Endodermal cell (in vitro differentiated cells): ENCODE measurements around the gene ST8SIA2. TPM values are rescaled to one million over a fixed set of nuclear protein-coding genes. Genes with fewer than 3 reads are reported as not detected.

Experiments
- DNase-seq: peaks from one replicate; pipeline ENCODE4 v3.0.0-alpha.2; 2017
- H3K27ac ChIP-seq: 2 replicates; pipeline ENCODE4 v1.5.1; 2013; ENCODE audit warnings: mild to moderate bottlenecking, low read depth, low read length, moderate library complexity
- H3K27me3 ChIP-seq: 2 replicates; pipeline ENCODE4 v1.6.1; 2013; ENCODE audit warnings: mild to moderate bottlenecking, low read length, moderate library complexity; ENCODE audit not compliant: insufficient read depth, control insufficient read depth, poor library complexity, severe bottlenecking
- H3K36me3 ChIP-seq: 2 replicates; pipeline ENCODE4 v1.7.0; 2013; ENCODE audit warnings: mild to moderate bottlenecking, low read length, moderate library complexity; ENCODE audit not compliant: control insufficient read depth, insufficient read depth
- H3K4me1 ChIP-seq: one replicate; pipeline ENCODE4 v1.7.0; 2013; ENCODE audit warnings: low read length; ENCODE audit not compliant: control insufficient read depth, insufficient read depth
- H3K4me3 ChIP-seq: 2 replicates; pipeline ENCODE4 v1.5.1; 2013; ENCODE audit warnings: mild to moderate bottlenecking, low read length, moderate library complexity
- H3K9ac ChIP-seq: 2 replicates; pipeline ENCODE4 v1.6.1; 2013; ENCODE audit warnings: mild to moderate bottlenecking, low read length, moderate library complexity; ENCODE audit not compliant: poor library complexity, severe bottlenecking; ENCODE audit errors: extremely low read depth
- H3K9me3 ChIP-seq: 2 replicates; pipeline ENCODE4 v1.6.1; 2013; ENCODE audit warnings: mild to moderate bottlenecking, low read length, moderate library complexity; ENCODE audit not compliant: control insufficient read depth
- H3K27ac Mint-ChIP-seq: 2 replicates; pipeline ENCODE4 v1.8.0; 2020; ENCODE audit warnings: mixed read lengths
- H3K27me3 Mint-ChIP-seq: 2 replicates; pipeline ENCODE4 v1.8.0; 2021; ENCODE audit warnings: mild to moderate bottlenecking, mixed read lengths; ENCODE audit not compliant: insufficient read depth
- H3K36me3 Mint-ChIP-seq: 2 replicates; pipeline ENCODE4 v1.8.0; 2020; ENCODE audit warnings: low read depth, mixed read lengths
- H3K4me1 Mint-ChIP-seq: 2 replicates; pipeline ENCODE4 v1.8.0; 2020; ENCODE audit warnings: mixed read lengths
- H3K4me3 Mint-ChIP-seq: 2 replicates; pipeline ENCODE4 v1.8.0; 2020; ENCODE audit warnings: mild to moderate bottlenecking, moderate library complexity, mixed read lengths
- H3K9me3 Mint-ChIP-seq: 2 replicates; pipeline ENCODE4 v1.8.0; 2020; ENCODE audit warnings: mild to moderate bottlenecking, mixed read lengths
- CTCF ChIP-seq: fragments of 200-600 bp; sonication (generic); conservative IDR thresholded peaks from 2 replicates; pipeline ENCODE4 v1.5.0; 2021; ENCODE audit warnings: antibody characterized with exemption, mild to moderate bottlenecking
- WGBS, 2 experiments: methylation state at CpG; one replicate each; pipeline versions ENCODE4 v1.1.5 to v1.1.7; 2013; ENCODE audit warnings: missing lambda C conversion rate in 2 of 2, mixed read lengths in 1 of 2; ENCODE audit not compliant: insufficient coverage in 1 of 2, insufficient read length in 1 of 2; 5-methylcytosine and 5-hydroxymethylcytosine counted together
- total RNA-seq, 2 donors: library from RNA; stranded (reverse); fragmentation: NEBNext Ultra II Directional in 1 of 2; extraction: Animal tissue kit (Norgen Biotek cat#: 25700) in 1 of 2; gene quantifications; 2 replicates in 1 of 2; 3 replicates in 1 of 2; pipeline ENCODE4 v1.2.1, GENCODE V29; 2021

Gene ST8SIA2
- total RNA-seq, 2 donors from 2014 or later = 8.1 to 8.9 TPM

- no peak for DNase-seq
- Mint-ChIP-seq H3K27me3 (peaks cover 87% of the 10 kb centered on the region), H3K9me3 (no peaks in the 10 kb centered on the region), H3K4me3 (peak overlapping the region; percentile 79), H3K4me1 (peaks cover 20% of the 10 kb centered on the region), H3K27ac (no peak overlapping the region), H3K36me3 (peaks cover 2% of the 10 kb centered on the region)
- 0% methylated on average over 34 of the region's 34 CpGs; no CpG with 5 or more reads in 1 of the 2 experiments for WGBS, 2 experiments
- Histone ChIP-seq H3K27me3 (peaks cover 18% of the 10 kb centered on the region), H3K9ac (peak overlapping the region; percentile 71), H3K36me3 (peaks cover 3% of the 10 kb centered on the region), H3K27ac (peak overlapping the region; percentile 98), H3K9me3 (no peaks in the 10 kb centered on the region), H3K4me3 (peak overlapping the region; percentile 83), H3K4me1 (peaks cover 13% of the 10 kb centered on the region)
- TF ChIP-seq CTCF = no peak
Observed at GRCh38 chr15:92393980-92394308, 263 bp downstream of the ST8SIA2 start.

GRCh38 chr15:92394309-92395097 is 822 bp downstream of the ST8SIA2 start:
- Mint-ChIP-seq H3K27ac (no peak overlapping the region), H3K36me3 (peaks cover 2% of the 10 kb centered on the region), H3K9me3 (no peaks in the 10 kb centered on the region), H3K4me1 (peaks cover 20% of the 10 kb centered on the region), H3K27me3 (peaks cover 85% of the 10 kb centered on the region), H3K4me3 (peak overlapping the region; percentile 79)
- peak overlapping the region; percentile 83 for H3K4me3 ChIP-seq
- H3K27me3 ChIP-seq = peaks cover 18% of the 10 kb centered on the region
- DNase-seq = peak; percentile 84
- H3K9me3 ChIP-seq = no peaks in the 10 kb centered on the region
- peaks cover 13% of the 10 kb centered on the region for H3K4me1 ChIP-seq
- peaks cover 3% of the 10 kb centered on the region for H3K36me3 ChIP-seq
- peak; percentile 18 for TF ChIP-seq CTCF
- WGBS, 2 experiments = 0% methylated on average over 13 to 77 of the region's 78 CpGs
- peak overlapping the region; percentile 98 for H3K27ac ChIP-seq
- peak overlapping the region; percentile 71 for H3K9ac ChIP-seq

DNA sequence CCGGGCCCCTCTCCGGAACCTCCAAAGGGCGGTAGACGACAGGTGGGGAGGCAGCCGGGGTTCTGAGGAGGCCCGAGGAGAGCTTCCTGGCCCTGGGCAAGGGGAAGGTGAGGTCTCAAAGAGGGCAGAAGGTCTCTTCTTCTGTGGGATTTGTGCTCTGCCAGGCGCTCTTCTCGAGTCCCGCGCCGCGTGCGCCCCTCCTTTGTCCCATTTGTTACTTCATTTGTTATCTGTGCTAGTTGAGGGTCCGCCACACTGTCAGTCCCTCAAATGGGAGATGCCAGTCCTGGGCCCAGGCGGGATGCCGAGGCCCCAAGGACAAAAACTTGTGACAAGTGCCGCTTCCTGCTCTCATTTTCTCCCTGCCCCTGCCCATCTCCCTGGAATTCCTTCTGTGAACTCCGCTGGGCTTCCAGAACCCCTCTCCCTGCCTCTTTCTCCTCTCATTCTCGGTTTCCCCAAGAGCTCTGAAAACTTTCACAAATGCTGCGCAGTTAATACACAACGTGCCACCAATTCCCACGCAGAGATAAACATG is 1.5 kb downstream of the ST8SIA2 start:
- Mint-ChIP-seq H3K4me1 (peaks cover 20% of the 10 kb centered on the region), H3K4me3 (peak overlapping the region; percentile 79), H3K9me3 (no peaks in the 10 kb centered on the region), H3K27ac (no peak overlapping the region), H3K36me3 (peaks cover 2% of the 10 kb centered on the region), H3K27me3 (peaks cover 80% of the 10 kb centered on the region)
- peaks cover 13% of the 10 kb centered on the region for H3K4me1 ChIP-seq
- 21 to 43% methylated on average over 8 to 22 of the region's 22 CpGs for WGBS, 2 experiments
- H3K36me3 ChIP-seq = peaks cover 3% of the 10 kb centered on the region
- H3K27ac ChIP-seq = peak overlapping the region; percentile 98
- peak; percentile 75 for DNase-seq
- peak overlapping the region; percentile 83 for H3K4me3 ChIP-seq
- H3K27me3 ChIP-seq = peaks cover 18% of the 10 kb centered on the region
- no peak for TF ChIP-seq CTCF
- peak overlapping the region; percentile 71 for H3K9ac ChIP-seq
- H3K9me3 ChIP-seq = no peaks in the 10 kb centered on the region
